Lower leg skin (tissue), 4 donors: ENCODE results near the gene FCGBP. TPM values are rescaled to one million over a fixed set of nuclear protein-coding genes. Genes with fewer than 3 reads are reported as not detected.

Source experiments
- DNase-seq, 2 donors: peaks; one replicate each; pipeline ENCODE4 v3.0.0-alpha.2; 2019; ENCODE audit warnings: low spot score in 2 of 2
- H3K4me3 ChIP-seq: fragments of 200-600 bp; sonication (generic); 2 replicates; pipeline ENCODE4 v1.5.1; 2017; ENCODE audit warnings: mild to moderate bottlenecking, low read depth; ENCODE audit not compliant: poor library complexity, severe bottlenecking
- POLR2A ChIP-seq, 2 donors: fragments of 450-650 bp; IDR thresholded peaks; one replicate each; pipeline ENCODE4 v1.6.1; 2016 to 2017; ENCODE audit warnings: antibody characterized with exemption in 2 of 2, mild to moderate bottlenecking in 1 of 2, moderate library complexity in 1 of 2
- WGBS, 2 donors: methylation state at CpG; one replicate each; pipeline ENCODE4 v1.1.5; 2018; 5-methylcytosine and 5-hydroxymethylcytosine counted together
- intact Hi-C: fragments of 100-400 bp; cut with DNase I; formaldehyde crosslinking; loops from one replicate; pipeline ENCODE4 v1.15.0; 2023; ENCODE audit warnings: low total_unique reads
- total RNA-seq, 4 donors: library from RNA; depleted of rRNA; stranded (reverse); fragments of >200 nt; gene quantifications; one replicate each; pipeline ENCODE4 v1.1.0, GENCODE V29; 2016
- TF ChIP-seq, protein P1 (sequence below), 3 donors: fragments of 450-650 bp; IDR thresholded peaks; one replicate each; pipeline ENCODE4 v1.5.1; 2016; ENCODE audit warnings: antibody characterized with exemption in 3 of 3, mild to moderate bottlenecking in 3 of 3, moderate library complexity in 2 of 3

The FCGBP gene
- total RNA-seq, 4 donors from 2014 or later, result 155 to 286 (median 194) TPM

DNA sequence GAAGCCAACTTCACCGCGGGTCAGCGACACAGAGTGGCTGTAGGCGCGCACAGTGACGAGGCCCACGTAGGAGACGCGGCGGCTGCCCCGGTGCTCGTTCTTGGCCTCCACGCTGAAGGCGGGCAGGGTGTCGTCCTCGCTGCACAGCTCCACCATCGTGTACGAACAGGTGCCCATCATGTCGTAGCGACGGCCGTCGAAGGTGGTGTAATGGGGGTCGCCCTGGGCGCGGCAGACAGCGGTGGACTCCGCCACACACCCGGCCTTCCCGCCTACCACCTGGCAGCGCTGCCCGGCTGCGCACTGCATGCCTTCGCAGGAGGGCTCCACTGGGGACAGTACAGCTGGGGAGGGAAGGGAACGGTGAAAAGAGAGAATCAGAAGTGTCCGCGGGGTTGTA, 10.0 kb downstream of the FCGBP start:
- 93 to 96% methylated on average over 27 to 37 of the region's 37 CpGs for WGBS, 2 donors
- TF ChIP-seq POLR2A (IDR thresholded peaks at IDR 0.05), result no peak
- TF ChIP-seq, protein P1, sequence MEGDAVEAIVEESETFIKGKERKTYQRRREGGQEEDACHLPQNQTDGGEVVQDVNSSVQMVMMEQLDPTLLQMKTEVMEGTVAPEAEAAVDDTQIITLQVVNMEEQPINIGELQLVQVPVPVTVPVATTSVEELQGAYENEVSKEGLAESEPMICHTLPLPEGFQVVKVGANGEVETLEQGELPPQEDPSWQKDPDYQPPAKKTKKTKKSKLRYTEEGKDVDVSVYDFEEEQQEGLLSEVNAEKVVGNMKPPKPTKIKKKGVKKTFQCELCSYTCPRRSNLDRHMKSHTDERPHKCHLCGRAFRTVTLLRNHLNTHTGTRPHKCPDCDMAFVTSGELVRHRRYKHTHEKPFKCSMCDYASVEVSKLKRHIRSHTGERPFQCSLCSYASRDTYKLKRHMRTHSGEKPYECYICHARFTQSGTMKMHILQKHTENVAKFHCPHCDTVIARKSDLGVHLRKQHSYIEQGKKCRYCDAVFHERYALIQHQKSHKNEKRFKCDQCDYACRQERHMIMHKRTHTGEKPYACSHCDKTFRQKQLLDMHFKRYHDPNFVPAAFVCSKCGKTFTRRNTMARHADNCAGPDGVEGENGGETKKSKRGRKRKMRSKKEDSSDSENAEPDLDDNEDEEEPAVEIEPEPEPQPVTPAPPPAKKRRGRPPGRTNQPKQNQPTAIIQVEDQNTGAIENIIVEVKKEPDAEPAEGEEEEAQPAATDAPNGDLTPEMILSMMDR (IDR thresholded peaks at IDR 0.05), result no peak
- peak in 1 of 2 donors; percentile 69 for DNase-seq
- intact Hi-C loops, result no loop called here
- no peak overlapping the region for H3K4me3 ChIP-seq

DNA sequence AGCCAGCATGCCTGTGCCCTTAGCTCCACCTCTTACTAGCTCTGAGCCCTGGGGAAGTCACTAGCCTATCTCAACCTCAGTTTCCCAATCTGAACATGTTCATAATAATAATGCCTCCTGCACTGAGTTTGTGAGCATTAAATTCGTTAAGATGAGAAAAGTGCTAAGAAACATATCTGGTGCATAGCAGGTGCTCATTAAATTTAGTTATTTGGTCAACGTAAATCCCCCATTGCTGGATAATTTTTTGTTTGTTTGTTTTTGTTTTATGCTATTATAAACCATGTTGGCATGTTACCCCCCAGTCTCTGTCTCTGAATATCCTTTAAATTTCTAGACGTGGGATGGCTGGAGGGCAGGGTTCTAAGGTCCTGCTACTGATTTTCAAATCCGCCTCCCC, 10.6 kb downstream of the FCGBP start:
- 74 to 82% methylated on average over 4 of the region's 4 CpGs for WGBS, 2 donors
- no peak overlapping the region for H3K4me3 ChIP-seq
- TF ChIP-seq, protein P1 (IDR thresholded peaks at IDR 0.05), result no peak
- TF ChIP-seq POLR2A (IDR thresholded peaks at IDR 0.05), result no peak
- intact Hi-C loops, result no loop called here
- DNase-seq, result no peak

DNA sequence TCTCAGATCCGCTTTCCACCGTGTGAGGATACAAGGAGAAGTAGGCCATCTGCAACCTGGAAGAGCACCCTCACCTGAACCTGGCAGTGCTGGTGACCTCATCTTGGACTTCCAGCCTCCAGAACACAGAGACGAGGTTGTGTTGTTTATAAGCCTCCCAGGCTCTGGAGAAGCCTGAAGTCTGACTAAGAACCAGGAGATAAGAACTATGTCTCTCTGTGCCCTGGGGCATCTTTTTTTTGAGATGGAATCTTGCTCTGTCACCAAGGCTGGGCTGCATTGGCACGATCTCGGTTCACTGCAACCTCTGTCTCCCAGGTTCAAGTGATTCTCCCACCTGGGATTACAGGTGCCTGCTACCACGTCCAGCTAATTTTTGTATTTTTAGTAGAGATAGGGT, 14.5 kb downstream of the FCGBP start:
- H3K4me3 ChIP-seq, result no peak overlapping the region
- peak in 1 of 2 donors; percentile 26 for DNase-seq
- WGBS, 2 donors, result 83 to 86% methylated on average over 6 of the region's 6 CpGs
- TF ChIP-seq, protein P1 (IDR thresholded peaks at IDR 0.05), result no peak
- intact Hi-C loops, result no loop called here

DNA sequence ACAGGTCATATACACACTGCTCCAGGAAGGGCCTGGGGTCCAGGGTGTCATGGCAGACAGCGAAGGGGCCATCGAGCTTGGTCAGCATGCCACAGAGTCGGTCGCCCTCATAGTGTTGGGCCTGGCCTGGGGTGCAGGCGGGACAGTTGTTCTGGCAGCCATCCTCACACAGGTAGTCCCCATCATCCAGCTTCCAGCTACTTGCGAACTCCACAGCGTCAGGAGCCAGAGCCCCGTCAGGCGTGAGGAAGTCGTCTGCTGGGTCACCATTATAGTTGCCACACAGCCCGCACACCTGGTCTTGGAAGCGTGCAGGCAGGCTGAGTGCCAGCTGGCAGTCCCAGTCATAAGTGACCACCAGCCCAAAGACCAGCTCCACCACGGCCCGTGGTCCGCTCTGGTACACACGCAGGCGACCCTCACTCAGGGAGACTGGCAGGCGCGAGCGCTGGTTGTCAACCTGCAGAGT, 16.2 kb downstream of the FCGBP start:
- H3K4me3 ChIP-seq, result no peak overlapping the region
- DNase-seq, result peak in 1 of 2 donors; percentile 72
- TF ChIP-seq, protein P1 (IDR thresholded peaks at IDR 0.05), result no peak
- TF ChIP-seq POLR2A (IDR thresholded peaks at IDR 0.05), result no peak
- intact Hi-C loops, result no loop called here
- 94% methylated on average over 13 to 16 of the region's 20 CpGs for WGBS, 2 donors

DNA sequence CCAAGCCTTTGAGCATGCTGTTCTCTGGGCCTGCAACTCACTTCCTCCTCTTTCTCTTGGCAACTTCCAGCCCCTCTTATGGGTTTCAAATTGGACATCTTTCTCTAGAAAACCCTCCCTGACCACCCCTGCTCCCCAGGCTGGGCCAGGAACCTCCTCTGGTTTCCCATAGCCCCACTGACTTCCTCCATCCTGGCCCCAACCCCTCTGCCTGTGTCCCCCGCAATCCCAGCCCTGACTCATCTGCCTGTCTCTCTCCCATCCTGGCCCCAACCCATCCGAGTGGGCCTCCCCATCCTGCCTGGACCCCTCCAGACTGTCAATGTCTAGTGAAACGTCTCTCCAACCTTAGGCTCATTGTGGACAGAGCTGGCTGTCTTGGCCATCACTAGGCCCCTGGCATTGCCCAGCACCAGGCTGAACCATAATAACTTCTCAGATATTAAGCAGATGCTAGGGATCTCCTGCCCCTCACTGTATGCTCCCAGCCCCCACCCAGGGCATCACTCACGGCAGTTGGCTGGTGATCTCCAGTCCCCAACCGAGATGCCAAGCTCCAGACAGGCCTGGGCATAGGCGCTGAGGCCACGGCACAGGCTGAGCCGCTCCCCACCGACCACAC, 16.8 kb downstream of the FCGBP start:
- DNase-seq, result peak in 1 of 2 donors; percentile 59
- no peak overlapping the region for H3K4me3 ChIP-seq
- 82 to 85% methylated on average over 7 to 8 of the region's 9 CpGs for WGBS, 2 donors
- intact Hi-C loops, result no loop called here
- TF ChIP-seq, protein P1 (IDR thresholded peaks at IDR 0.05), result no peak
- TF ChIP-seq POLR2A (IDR thresholded peaks at IDR 0.05), result no peak
